Mucosa of gallbladder (tissue), 1 donor: ENCODE results near the gene C11orf54. TPM values are rescaled to one million over a fixed set of nuclear protein-coding genes. Genes with fewer than 3 reads are reported as not detected.
"Not testable (repeated sequence)": the region's sequence is repeated elsewhere in the genome, so short reads cannot be mapped to it uniquely, and the experiment has no call there.

ENCODE experiments used
- DNase-seq: peaks from one replicate; pipeline ENCODE4 v3.0.0-alpha.2; 2020; ENCODE audit warnings: low spot score
- total RNA-seq: library from RNA; stranded (reverse); gene quantifications from one replicate; pipeline ENCODE4 v1.2.1, GENCODE V29; 2021
- donor health status: DM: no; HTN: no; CAD: no.

C11orf54 gene
- total RNA-seq, 1 donor from 2014 or later, result 124 TPM

DNA sequence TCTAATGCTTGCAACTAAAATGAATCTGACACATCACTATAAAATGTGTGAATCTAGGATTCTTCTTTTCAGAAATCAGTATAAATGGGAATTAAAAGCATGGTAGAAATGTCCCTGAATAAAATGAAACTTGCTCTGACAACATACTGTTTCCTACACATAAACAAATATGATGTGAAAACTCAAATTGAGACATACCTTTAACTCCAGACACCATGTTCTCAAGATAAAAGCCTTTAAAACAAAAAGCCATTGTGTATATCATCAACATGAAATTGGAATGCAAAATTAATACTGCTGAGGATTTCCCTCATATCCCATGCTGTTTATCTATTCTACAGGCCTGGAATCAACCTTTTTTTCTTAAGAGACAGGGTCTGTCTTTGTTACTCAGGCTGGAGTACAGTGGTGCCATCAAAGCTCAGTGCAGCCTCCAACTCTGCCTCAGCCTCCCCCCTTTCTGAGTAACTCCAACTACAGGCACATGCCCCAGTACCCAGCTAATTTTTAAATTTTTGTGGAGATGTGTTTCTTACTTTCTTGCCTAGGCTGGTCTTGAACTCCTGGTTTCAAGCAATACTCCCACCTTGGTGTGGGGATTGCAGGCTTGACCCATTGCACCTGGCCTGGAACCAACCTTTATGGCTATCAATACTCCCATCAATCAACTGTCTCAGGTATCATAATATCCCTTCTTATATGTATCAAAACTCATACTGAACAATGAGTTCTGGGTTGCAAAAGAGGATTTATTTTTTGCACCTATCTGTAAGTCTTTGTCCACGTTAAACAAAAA is 6.8 kb upstream of the C11orf54 start:
- DNase-seq, result no peak

DNA sequence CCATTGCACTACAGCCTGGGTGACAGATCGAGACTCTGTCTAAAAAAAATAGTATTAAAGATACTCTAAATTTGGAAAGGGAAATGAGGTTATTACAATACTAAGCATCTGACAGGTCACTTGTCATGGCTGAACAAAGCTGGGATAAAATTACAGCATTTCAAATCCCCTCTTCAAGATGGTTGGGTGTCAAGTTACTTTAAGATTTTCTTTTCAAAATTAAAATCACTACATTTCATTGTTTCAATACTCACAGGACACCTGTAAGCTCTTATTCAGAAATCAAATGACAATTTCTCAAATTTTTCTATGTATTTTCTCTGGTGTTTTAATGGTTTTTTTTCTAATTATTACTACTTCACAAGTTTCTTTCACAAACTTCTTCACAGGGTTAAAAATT is 5.8 kb upstream of the C11orf54 start:
- no peak for DNase-seq

DNA sequence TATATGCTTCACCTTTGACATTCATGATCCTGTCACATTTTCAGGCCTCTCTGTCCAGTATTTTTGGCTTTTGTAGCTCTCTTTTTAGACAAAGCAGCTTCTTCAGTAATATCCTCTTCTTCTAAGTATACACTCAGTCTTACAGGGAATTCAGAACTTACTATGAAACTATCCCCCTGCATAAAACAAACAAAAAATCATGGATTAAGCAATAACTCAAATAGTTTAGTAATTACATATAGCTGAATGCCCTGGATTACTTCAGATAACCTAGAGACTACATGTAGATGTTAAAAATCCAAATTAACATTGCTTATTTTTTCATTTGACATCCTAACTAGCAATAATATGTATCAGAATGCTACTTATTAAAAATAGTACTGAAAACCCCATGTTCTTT is 5.3 kb upstream of the C11orf54 start:
- DNase-seq, result no peak

GRCh38 chr11:93737904-93738612 is 3.4 kb upstream of the C11orf54 start:
- no peak for DNase-seq

GRCh38 chr11:93738647-93739081 is 2.8 kb upstream of the C11orf54 start:
- DNase-seq, result no peak

GRCh38 chr11:93740031-93740729 is 1.3 kb upstream of the C11orf54 start:
- no peak for DNase-seq

GRCh38 chr11:93740730-93741093 is 760 bp upstream of the C11orf54 start:
- DNase-seq, result peak; percentile 42

- peak; percentile 54 for DNase-seq
Measured at GRCh38 chr11:93741882-93742226, 382 bp downstream of the C11orf54 start.

- no peak for DNase-seq
Measured at GRCh38 chr11:93743291-93743690, 1.8 kb downstream of the C11orf54 start.

GRCh38 chr11:93744669-93745004 is 3.2 kb downstream of the C11orf54 start:
- no peak for DNase-seq

- DNase-seq, result not testable (repeated sequence)
Measured at GRCh38 chr11:93745005-93745755, 3.7 kb downstream of the C11orf54 start.

DNA sequence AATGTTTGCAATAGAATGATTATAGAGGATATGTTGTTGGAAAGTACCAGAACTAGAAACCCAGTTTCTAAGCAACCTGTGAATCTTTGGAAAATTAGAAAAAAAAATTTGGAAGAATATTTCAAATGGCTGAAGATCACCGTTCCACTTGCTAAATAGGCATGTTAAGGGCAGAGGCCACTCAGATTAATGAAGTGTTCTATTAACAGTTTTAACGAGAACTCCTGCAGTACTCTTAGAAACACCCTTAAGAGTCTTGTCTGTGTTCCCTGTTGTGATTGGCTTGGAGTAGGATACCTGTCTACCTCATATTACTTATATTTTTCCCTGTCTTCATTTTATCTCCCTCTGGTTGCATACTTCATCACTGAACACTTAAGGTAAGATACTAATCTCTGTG is 4.6 kb downstream of the C11orf54 start:
- DNase-seq, result no peak

DNA sequence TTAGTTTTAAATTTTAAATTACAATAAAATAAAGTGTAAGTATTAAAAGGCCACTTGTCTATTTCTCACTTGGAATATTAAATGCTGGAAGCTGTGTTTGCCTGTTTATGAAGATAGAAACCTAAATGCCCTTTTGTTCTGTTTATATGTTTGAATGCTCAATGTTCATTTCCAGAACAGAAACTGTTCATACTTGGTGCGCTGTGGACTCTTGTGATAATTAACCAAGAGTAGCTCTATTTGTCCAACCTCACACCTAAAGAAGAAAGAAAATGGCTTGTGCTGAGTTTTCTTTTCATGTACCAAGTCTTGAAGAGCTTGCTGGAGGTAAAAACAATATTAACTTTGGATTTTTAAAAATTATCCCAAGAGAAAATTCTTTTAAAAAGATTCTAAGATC is 5.7 kb downstream of the C11orf54 start:
- no peak for DNase-seq

DNA sequence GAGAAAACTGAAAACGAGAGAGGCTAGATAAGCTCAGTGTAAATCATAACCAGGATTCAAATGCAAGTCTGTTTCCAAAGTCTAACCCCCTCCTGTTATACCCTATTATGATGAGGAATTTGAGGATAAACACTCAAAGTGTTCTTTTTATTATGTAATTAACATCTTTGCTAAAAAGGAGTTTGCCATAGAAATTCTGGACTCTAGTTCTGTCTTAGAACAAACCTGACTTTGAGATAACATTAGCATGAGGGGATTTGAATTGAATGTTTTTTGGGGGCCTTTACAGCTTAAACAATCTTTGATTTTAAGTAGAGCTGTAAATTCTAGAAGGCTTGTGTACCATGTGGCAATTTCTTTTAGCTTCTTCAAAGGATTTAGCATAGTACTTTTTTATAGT is 9.5 kb downstream of the C11orf54 start:
- no peak for DNase-seq

DNA sequence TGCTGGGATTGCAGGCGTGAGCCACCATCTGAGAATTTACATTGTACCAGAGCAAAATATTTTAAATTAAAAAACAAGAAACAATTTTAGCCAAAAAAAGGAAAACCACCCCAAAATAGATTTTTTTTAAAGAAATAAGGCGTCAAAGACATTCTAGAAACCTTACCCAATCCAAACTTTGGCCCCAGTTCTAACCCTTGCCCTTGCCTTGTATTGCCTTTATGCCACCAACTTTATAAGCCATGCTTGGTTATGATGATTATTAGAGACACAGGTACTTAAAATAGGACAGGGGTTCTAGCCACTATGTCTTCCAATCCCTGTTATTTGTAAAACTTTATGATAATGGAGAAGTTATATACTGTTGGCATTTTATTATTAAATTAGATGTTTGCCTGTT is 11.8 kb downstream of the C11orf54 start:
- DNase-seq, result no peak

GRCh38 chr11:93756748-93757147 is 15.3 kb downstream of the C11orf54 start:
- no peak for DNase-seq

DNA sequence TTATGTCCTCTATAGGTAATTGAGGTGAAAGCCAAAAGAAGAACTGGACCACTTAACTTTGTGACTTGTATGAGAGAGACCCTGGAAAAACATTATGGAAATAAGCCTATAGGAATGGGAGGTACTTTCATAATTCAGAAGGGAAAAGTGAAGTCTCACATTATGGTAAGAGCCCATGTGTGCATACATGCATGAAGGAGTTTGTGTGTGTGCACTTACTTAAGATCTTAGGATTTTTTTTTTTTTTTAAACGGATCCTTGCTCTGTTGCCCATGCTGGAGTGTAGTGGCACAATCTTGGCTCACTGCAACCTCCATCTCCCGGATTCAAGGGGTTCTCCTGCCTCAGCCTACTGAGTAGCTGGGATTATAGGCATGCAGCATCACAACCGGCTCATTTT is 15.8 kb downstream of the C11orf54 start:
- DNase-seq, result no peak

DNA sequence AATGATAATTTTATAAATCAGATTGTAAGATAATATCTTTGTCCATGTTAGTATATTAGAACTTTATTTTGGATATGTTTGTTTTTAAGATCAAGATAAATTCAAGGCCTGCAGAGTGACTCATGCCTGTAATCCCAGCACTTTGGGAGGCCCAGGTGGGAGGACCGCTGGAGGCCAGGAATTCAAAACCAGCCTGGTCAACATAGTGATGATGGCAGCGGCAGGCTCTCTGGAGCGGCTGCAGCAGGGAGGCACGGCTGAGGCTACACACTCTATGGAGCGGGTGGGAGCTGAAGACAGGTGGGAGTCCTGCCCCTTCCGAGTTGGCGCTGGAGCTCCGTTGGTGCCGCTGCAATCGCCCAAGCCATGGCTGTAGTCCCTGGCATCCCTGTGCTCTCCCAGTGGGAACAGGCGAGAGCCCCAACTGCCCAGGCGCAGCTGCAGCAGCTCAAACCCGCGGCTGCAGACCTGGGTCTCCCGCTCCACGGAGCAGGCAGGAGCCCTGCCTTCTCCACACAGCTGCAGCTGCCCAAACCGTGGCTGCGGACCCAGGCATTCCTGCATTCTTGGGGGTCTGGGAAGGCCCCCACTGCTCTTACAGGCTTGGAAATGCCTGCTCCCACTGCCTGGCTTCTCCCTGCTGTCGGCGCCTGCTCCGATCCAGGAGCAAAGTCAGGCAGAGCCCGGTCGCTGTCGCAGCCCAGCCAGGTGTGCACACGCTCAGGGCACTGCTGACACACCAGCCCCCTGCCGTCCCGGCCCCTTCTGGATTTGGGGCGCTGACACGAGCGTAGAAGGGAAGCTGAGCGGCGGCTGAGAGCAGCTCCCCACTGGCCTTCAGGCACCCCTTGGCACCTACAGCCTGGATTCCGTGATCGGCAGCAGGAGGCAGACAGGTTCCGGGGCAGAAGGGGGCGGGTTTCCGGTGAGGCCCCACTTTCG is 16.7 kb downstream of the C11orf54 start:
- DNase-seq, result no peak

GRCh38 chr11:93759123-93759522 is 17.7 kb downstream of the C11orf54 start:
- not testable (repeated sequence) for DNase-seq

- DNase-seq, result no peak
Measured at GRCh38 chr11:93761910-93762309, 20.4 kb downstream of the C11orf54 start.

- no peak for DNase-seq
Measured at GRCh38 chr11:93765551-93765950, 24.1 kb downstream of the C11orf54 start.
